Esophagus squamous epithelium (tissue), 5 donors: ENCODE results near the gene CAPRIN2. TPM values are rescaled to one million over a fixed set of nuclear protein-coding genes. Genes with fewer than 3 reads are reported as not detected.

ENCODE experiments used
- DNase-seq: peaks from one replicate; lab custom pipeline; 2025; lab: John Stamatoyannopoulos, UW
- H3K27ac ChIP-seq, 4 donors: fragments of 200-600 bp; sonication (generic); one replicate each; pipeline ENCODE4 v1.5.1; 2016 to 2019; ENCODE audit warnings: mild to moderate bottlenecking in 1 of 4
- H3K27me3 ChIP-seq, 4 donors: fragments of 200-600 bp; sonication (generic); 1 replicate in 3 of 4; 2 replicates in 1 of 4; pipeline versions ENCODE4 v1.5.1 to v1.6.0; 2017 to 2021; ENCODE audit warnings: antibody characterized with exemption in 1 of 4
- H3K36me3 ChIP-seq, 3 donors: fragments of 200-600 bp; sonication (generic); one replicate each; pipeline ENCODE4 v1.5.1; 2016 to 2019
- H3K4me1 ChIP-seq, 3 donors: fragments of 200-600 bp; sonication (generic); one replicate each; pipeline ENCODE4 v1.5.1; 2017 to 2019
- H3K4me3 ChIP-seq, 4 donors: fragments of 200-600 bp; sonication (generic); 1 replicate in 3 of 4; 2 replicates in 1 of 4; pipeline ENCODE4 v1.5.1; 2016 to 2019; ENCODE audit warnings: mild to moderate bottlenecking in 2 of 4, moderate library complexity in 1 of 4
- H3K9me3 ChIP-seq, 3 donors: fragments of 200-600 bp; sonication (generic); one replicate each; pipeline ENCODE4 v1.5.1; 2016 to 2019
- POLR2A ChIP-seq, 4 donors: fragments of 450-650 bp; IDR thresholded peaks; one replicate each; pipeline ENCODE4 v1.6.1; 2017; ENCODE audit warnings: antibody characterized with exemption in 4 of 4, mild to moderate bottlenecking in 4 of 4, moderate library complexity in 3 of 4
- WGBS, 2 donors: methylation state at CpG; one replicate each; pipeline ENCODE4 v1.1.5; 2018; 5-methylcytosine and 5-hydroxymethylcytosine counted together
- intact Hi-C: fragments of 100-400 bp; cut with DNase I; formaldehyde crosslinking; loops from one replicate; pipeline ENCODE4 v1.15.0; 2022
- total RNA-seq, 4 donors: library from RNA; depleted of rRNA; stranded (reverse); fragments of >200 nt; gene quantifications; one replicate each; pipeline ENCODE4 v1.1.0, GENCODE V29; 2016
- TF ChIP-seq, protein P1 (sequence below), 6 experiments: fragments of 450-650 bp in 4 of 6; fragments of 200-600 bp in 2 of 6; sonication (generic) in 2 of 6; IDR thresholded peaks; one replicate each; pipeline ENCODE4 v1.5.1; 2016 to 2019; ENCODE audit warnings: antibody characterized with exemption in 6 of 6, mild to moderate bottlenecking in 4 of 6, moderate library complexity in 4 of 6
- donor health status: DM: yes; HTN: yes; CAD: no.

Gene CAPRIN2
- total RNA-seq, 4 donors from 2014 or later, result 2.5 to 26.5 (median 15.2) TPM

DNA sequence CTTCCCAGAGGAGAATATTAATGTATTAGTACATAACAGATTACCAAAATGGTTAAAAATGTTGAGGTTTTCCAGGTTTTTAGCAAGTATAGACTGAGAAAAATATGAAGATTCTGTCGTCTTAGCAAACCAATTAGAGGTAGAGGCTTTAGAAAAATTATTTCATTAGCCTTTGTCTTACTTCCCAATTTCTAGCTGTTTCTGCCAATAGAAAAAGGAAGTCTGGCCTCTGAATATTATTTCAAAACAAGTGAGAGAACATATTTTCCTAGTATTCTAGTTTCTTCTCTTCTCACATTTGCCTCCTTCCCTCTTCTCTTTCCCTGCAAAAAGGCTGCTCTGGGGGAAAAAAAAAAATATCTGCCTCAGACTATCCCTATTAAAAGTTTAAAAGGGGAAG lies 75.5 kb downstream of the CAPRIN2 start:
- WGBS, 2 donors, result 74 to 83% methylated on average over 1 of the region's 1 CpG

DNA sequence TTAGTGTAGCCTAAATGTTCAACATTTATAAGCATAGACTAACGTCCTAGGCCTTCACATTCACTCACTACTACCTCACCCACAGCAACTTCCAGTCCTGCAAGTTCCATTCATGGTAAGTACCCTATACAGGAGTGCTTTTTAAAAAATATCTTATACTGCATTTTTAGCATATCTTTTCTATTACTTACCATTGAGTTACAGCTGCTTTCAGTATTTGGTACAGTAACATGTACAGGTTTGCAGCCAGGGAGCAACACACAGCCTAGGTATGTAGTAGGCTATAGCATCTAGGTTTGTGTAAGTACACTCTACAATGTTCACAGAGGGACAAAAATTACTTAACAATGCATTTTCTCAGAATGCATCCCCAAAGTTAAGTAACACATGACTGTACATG lies 76.5 kb downstream of the CAPRIN2 start:
- no peaks in the 10 kb centered on the region for H3K27me3 ChIP-seq
- H3K27ac ChIP-seq, result no peak overlapping the region
- 89 to 90% methylated on average over 1 of the region's 1 CpG for WGBS, 2 donors
- DNase-seq, result no peak
- peaks cover 0 to 91% (median 0%) of the 10 kb centered on the region in 3 donors for H3K36me3 ChIP-seq
- no peaks in the 10 kb centered on the region for H3K9me3 ChIP-seq
- intact Hi-C loops, result no loop called here
- H3K4me3 ChIP-seq, result no peak overlapping the region
- H3K4me1 ChIP-seq, result no peaks in the 10 kb centered on the region
- TF ChIP-seq, protein P1, sequence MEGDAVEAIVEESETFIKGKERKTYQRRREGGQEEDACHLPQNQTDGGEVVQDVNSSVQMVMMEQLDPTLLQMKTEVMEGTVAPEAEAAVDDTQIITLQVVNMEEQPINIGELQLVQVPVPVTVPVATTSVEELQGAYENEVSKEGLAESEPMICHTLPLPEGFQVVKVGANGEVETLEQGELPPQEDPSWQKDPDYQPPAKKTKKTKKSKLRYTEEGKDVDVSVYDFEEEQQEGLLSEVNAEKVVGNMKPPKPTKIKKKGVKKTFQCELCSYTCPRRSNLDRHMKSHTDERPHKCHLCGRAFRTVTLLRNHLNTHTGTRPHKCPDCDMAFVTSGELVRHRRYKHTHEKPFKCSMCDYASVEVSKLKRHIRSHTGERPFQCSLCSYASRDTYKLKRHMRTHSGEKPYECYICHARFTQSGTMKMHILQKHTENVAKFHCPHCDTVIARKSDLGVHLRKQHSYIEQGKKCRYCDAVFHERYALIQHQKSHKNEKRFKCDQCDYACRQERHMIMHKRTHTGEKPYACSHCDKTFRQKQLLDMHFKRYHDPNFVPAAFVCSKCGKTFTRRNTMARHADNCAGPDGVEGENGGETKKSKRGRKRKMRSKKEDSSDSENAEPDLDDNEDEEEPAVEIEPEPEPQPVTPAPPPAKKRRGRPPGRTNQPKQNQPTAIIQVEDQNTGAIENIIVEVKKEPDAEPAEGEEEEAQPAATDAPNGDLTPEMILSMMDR (IDR thresholded peaks at IDR 0.05), result no peak
- TF ChIP-seq POLR2A (IDR thresholded peaks at IDR 0.05), result no peak

More for the DNA sequence above, 75.5 kb downstream of the CAPRIN2 start:
- DNase-seq, result no peak
- H3K9me3 ChIP-seq, result no peaks in the 10 kb centered on the region
- no peaks in the 10 kb centered on the region for H3K27me3 ChIP-seq
- H3K4me3 ChIP-seq, result no peak overlapping the region
- H3K4me1 ChIP-seq, result no peaks in the 10 kb centered on the region
- TF ChIP-seq POLR2A (IDR thresholded peaks at IDR 0.05), result no peak
- TF ChIP-seq, protein P1 (IDR thresholded peaks at IDR 0.05), result no peak
- intact Hi-C loops, result no loop called here
- H3K27ac ChIP-seq, result no peak overlapping the region
- peaks cover 0 to 91% (median 0%) of the 10 kb centered on the region in 3 donors for H3K36me3 ChIP-seq

DNA sequence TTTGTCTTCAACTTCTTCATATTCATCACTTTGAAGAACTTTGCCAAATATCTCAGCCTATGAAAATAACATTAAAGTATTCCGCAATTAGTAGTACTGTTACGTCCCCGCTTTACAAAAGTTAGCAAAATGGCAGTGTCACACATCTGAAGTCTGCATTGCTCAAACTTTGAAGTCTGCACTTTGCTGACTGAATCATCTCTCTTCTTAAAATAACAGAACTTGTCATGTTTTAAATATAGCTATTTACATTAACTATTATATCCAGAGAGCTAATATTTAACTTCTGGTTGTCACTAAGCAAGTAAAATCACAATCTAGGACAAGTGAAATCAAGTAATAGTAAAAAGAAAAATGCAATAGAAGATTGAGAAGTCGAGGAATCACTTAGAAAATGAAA lies 93.5 kb downstream of the CAPRIN2 start:
- Histone ChIP-seq H3K27ac (no peak overlapping the region), H3K9me3 (no peaks in the 10 kb centered on the region), H3K36me3 (peaks cover 5 to 85% (median 14%) of the 10 kb centered on the region in 3 donors), H3K4me3 (no peak overlapping the region), H3K4me1 (no peaks in the 10 kb centered on the region), H3K27me3 (no peaks in the 10 kb centered on the region)
- intact Hi-C loops, result no loop called here
- no peak for DNase-seq
- TF ChIP-seq, protein P1 (IDR thresholded peaks at IDR 0.05), result no peak
- no peak for TF ChIP-seq POLR2A (IDR thresholded peaks at IDR 0.05)
- WGBS, 2 donors, result 76 to 88% methylated on average over 4 of the region's 4 CpGs

Other genes starting within 250 kb of the CAPRIN2 start
- gene IPO8, start 59.1 kb downstream of the CAPRIN2 start, total RNA-seq, result 10 to 100 TPM; 18.0 to 31.9 (median 29.0) TPM
- gene TSPAN11, start 171.8 kb upstream of the CAPRIN2 start, total RNA-seq, result 1 to 10 TPM in 2 of 4 donors, under 1 TPM in 2; 0.27 to 3.0 (median 1.2) TPM